Activated gamma-delta T cell treated with Interleukin-2 at 50 U/mL for 16 hours (primary cell): ENCODE data around the gene ADD2.
"Not testable (repeated sequence)": the region's sequence is repeated elsewhere in the genome, so short reads cannot be mapped to it uniquely, and the experiment has no call there.

Experiments used
- DNase-seq: peaks from one replicate; pipeline ENCODE4 v3.0.0-alpha.2; 2020

ADD2 gene

GRCh38 chr2:70627211-70627898, 140.6 kb downstream of the ADD2 start:
- no peak for DNase-seq

- no peak for DNase-seq
Observed at GRCh38 chr2:70626254-70626990, 141.6 kb downstream of the ADD2 start.

- not testable (repeated sequence) for DNase-seq
Observed at GRCh38 chr2:70621536-70621935, 146.5 kb downstream of the ADD2 start.

GRCh38 chr2:70620020-70620419, 148.0 kb downstream of the ADD2 start:
- no peak for DNase-seq

GRCh38 chr2:70619167-70619566, 148.8 kb downstream of the ADD2 start:
- no peak for DNase-seq

GRCh38 chr2:70616168-70616694, 151.8 kb downstream of the ADD2 start:
- DNase-seq, result no peak

- DNase-seq, result no peak
Observed at GRCh38 chr2:70615222-70615621, 152.8 kb downstream of the ADD2 start.

GRCh38 chr2:70613521-70613920, 154.5 kb downstream of the ADD2 start:
- DNase-seq, result no peak

GRCh38 chr2:70612574-70612973, 155.4 kb downstream of the ADD2 start:
- no peak for DNase-seq

GRCh38 chr2:70608373-70608772, 159.6 kb downstream of the ADD2 start:
- no peak for DNase-seq

- no peak for DNase-seq
Observed at GRCh38 chr2:70607121-70607561, 160.9 kb downstream of the ADD2 start.
